Measurements from ENCODE around the gene UBE4B. TPM values are rescaled to one million over a fixed set of nuclear protein-coding genes. Genes with fewer than 3 reads are reported as not detected.
"Not testable (repeated sequence)": the region's sequence is repeated elsewhere in the genome, so short reads cannot be mapped to it uniquely, and the experiment has no call there.

Gene UBE4B
- total RNA-seq, 2 donors from 2014 or later: 62.7 to 73.3 TPM

DNA sequence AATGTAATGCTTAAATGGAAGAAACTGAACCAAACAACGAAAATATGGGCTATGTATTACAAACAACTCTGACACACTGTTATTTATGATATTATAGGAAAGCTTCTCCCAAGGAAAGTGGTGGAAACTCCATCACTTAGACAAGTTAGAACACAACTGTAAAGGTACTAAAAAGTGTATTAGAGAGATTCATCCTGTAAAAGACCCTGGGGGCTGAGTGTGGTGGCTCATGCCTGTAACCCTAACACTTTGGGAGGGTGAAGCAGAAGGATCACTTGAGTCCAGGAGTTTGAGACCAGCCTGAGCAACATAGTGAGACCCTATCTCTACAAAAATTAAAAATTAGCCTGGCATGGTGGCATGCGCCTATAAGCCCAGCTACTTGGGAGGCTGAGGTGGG is 7.4 kb upstream of the UBE4B start:
- H3K4me1 Mint-ChIP-seq: peaks cover 5% of the 10 kb centered on the region
- no peaks in the 10 kb centered on the region for H3K27me3 ChIP-seq (ENCODE audit: control insufficient read depth, insufficient read depth, low read length, poor library complexity, severe bottlenecking)
- H3K4me1 ChIP-seq (ENCODE audit: control insufficient read depth, insufficient read depth, low read length): no peaks in the 10 kb centered on the region
- no peak overlapping the region for H3K9ac ChIP-seq (ENCODE audit: extremely low read depth, low read length, poor library complexity, severe bottlenecking)
- H3K9me3 ChIP-seq (ENCODE audit: control insufficient read depth, low read length): no peaks in the 10 kb centered on the region
- H3K27ac ChIP-seq (ENCODE audit: low read depth, low read length): no peak overlapping the region
- peaks cover 3% of the 10 kb centered on the region for H3K36me3 Mint-ChIP-seq (ENCODE audit: low read depth)
- H3K36me3 ChIP-seq (ENCODE audit: control insufficient read depth, insufficient read depth, low read length): no peaks in the 10 kb centered on the region
- TF ChIP-seq, protein P1, sequence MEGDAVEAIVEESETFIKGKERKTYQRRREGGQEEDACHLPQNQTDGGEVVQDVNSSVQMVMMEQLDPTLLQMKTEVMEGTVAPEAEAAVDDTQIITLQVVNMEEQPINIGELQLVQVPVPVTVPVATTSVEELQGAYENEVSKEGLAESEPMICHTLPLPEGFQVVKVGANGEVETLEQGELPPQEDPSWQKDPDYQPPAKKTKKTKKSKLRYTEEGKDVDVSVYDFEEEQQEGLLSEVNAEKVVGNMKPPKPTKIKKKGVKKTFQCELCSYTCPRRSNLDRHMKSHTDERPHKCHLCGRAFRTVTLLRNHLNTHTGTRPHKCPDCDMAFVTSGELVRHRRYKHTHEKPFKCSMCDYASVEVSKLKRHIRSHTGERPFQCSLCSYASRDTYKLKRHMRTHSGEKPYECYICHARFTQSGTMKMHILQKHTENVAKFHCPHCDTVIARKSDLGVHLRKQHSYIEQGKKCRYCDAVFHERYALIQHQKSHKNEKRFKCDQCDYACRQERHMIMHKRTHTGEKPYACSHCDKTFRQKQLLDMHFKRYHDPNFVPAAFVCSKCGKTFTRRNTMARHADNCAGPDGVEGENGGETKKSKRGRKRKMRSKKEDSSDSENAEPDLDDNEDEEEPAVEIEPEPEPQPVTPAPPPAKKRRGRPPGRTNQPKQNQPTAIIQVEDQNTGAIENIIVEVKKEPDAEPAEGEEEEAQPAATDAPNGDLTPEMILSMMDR (conservative IDR thresholded peaks at IDR 0.05): no peak
- no peak overlapping the region for H3K27ac Mint-ChIP-seq
- no peak for DNase-seq
- H3K9me3 Mint-ChIP-seq: peaks cover 11% of the 10 kb centered on the region
- H3K4me3 Mint-ChIP-seq: no peak overlapping the region
- no peaks in the 10 kb centered on the region for H3K27me3 Mint-ChIP-seq (ENCODE audit: insufficient read depth)
- no peak overlapping the region for H3K4me3 ChIP-seq (ENCODE audit: low read length)
- WGBS, 2 experiments (ENCODE audit: insufficient coverage in 1 of 2, insufficient read length in 1 of 2): 75% methylated on average over 2 of the region's 2 CpGs; no CpG with 5 or more reads in 1 of the 2 experiments

DNA sequence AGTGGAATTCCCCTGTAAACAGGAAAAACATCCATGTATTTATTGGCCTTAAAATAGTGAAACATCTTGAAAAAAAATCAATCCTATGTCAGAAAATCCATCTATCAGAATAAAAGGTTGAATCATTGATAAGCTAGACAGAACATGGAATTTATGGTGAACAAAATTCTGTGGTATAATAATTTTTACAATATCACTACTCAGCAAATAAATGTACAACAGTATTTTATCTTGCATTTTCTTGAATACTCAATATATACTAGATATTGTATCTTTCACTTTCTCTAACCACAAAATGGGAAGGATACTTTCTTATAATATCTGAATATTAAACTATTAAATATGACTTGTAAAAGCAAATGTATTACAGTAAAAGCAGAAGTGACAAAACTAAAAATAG is 5.7 kb upstream of the UBE4B start:
- Histone ChIP-seq H3K9me3 (ENCODE audit: control insufficient read depth, low read length) (no peaks in the 10 kb centered on the region), H3K27me3 (ENCODE audit: control insufficient read depth, insufficient read depth, low read length, poor library complexity, severe bottlenecking) (no peaks in the 10 kb centered on the region), H3K9ac (ENCODE audit: extremely low read depth, low read length, poor library complexity, severe bottlenecking) (no peak overlapping the region), H3K36me3 (ENCODE audit: control insufficient read depth, insufficient read depth, low read length) (no peaks in the 10 kb centered on the region), H3K4me3 (ENCODE audit: low read length) (no peak overlapping the region), H3K4me1 (ENCODE audit: control insufficient read depth, insufficient read depth, low read length) (no peaks in the 10 kb centered on the region), H3K27ac (ENCODE audit: low read depth, low read length) (no peak overlapping the region)
- H3K27ac Mint-ChIP-seq: no peak overlapping the region
- peaks cover 11% of the 10 kb centered on the region for H3K9me3 Mint-ChIP-seq
- no peak for DNase-seq
- H3K4me3 Mint-ChIP-seq: no peak overlapping the region
- H3K27me3 Mint-ChIP-seq (ENCODE audit: insufficient read depth): no peaks in the 10 kb centered on the region
- peaks cover 5% of the 10 kb centered on the region for H3K4me1 Mint-ChIP-seq
- peaks cover 3% of the 10 kb centered on the region for H3K36me3 Mint-ChIP-seq (ENCODE audit: low read depth)
- TF ChIP-seq, protein P1 (conservative IDR thresholded peaks at IDR 0.05): no peak

DNA sequence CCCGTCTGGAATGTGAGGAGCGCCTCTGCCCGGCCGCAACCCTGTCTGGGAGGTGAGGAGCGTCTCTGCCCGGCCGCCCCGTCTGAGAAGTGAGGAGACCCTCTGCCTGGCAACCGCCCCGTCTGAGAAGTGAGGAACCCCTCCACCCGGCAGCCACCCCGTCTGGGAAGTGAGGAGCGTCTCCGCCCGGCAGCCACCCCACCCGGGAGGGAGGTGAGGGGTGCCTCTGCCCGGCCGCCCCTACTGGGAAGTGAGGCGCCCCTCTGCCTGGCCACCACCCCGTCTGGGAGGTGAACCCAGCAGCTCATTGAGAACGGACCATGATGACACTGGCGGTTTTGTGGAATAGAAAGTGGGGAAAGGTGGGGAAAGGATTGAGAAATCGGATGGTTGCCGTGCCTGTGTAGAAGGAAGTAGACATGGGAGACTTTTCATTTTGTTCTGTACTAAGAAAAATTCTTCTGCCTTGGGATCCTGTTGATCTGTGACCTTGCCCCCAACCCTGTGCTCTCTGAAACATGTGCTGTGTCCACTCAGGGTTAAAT is 3.7 kb upstream of the UBE4B start:
- H3K36me3 Mint-ChIP-seq (ENCODE audit: low read depth); H3K36me3 ChIP-seq (ENCODE audit: control insufficient read depth, insufficient read depth, low read length); H3K4me1 Mint-ChIP-seq; H3K27ac Mint-ChIP-seq; H3K27me3 ChIP-seq (ENCODE audit: control insufficient read depth, insufficient read depth, low read length, poor library complexity, severe bottlenecking); H3K4me3 Mint-ChIP-seq; H3K27ac ChIP-seq (ENCODE audit: low read depth, low read length); H3K9ac ChIP-seq (ENCODE audit: extremely low read depth, low read length, poor library complexity, severe bottlenecking); H3K4me3 ChIP-seq (ENCODE audit: low read length); H3K27me3 Mint-ChIP-seq (ENCODE audit: insufficient read depth); H3K4me1 ChIP-seq (ENCODE audit: control insufficient read depth, insufficient read depth, low read length); DNase-seq; H3K9me3 ChIP-seq (ENCODE audit: control insufficient read depth, low read length): not testable (repeated sequence)
- H3K9me3 Mint-ChIP-seq: peaks cover 11% of the 10 kb centered on the region
- 96 to 100% methylated on average over 5 to 24 of the region's 24 CpGs for WGBS, 2 experiments (ENCODE audit: insufficient coverage in 1 of 2, insufficient read length in 1 of 2)

DNA sequence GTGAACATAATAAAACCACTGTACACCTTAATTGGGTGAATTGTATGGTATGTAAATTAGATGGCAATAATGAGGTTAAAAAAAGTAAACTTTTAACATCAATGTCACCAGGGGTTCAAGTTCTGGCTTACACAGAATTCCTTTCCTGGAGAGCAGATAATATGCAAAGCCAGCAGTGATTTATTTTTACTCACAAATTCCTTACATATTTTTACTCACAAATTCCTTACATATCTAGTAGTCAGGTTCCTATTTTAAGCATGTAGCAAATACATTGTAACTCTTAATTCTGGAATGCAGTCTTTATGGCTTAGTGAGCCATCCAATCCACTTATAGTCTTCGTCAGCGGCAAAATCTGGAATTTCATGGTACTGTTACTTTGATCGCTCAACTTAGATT is 1.3 kb upstream of the UBE4B start:
- no peaks in the 10 kb centered on the region for H3K4me1 ChIP-seq (ENCODE audit: control insufficient read depth, insufficient read depth, low read length)
- Mint-ChIP-seq H3K4me3 (no peak overlapping the region), H3K9me3 (peaks cover 12% of the 10 kb centered on the region), H3K36me3 (ENCODE audit: low read depth) (peaks cover 10% of the 10 kb centered on the region), H3K27ac (no peak overlapping the region), H3K27me3 (ENCODE audit: insufficient read depth) (no peaks in the 10 kb centered on the region), H3K4me1 (peaks cover 16% of the 10 kb centered on the region)
- WGBS, 2 experiments (ENCODE audit: insufficient coverage in 1 of 2, insufficient read length in 1 of 2): 87% methylated on average over 2 of the region's 3 CpGs; no CpG with 5 or more reads in 1 of the 2 experiments
- H3K27ac ChIP-seq (ENCODE audit: low read depth, low read length): no peak overlapping the region
- TF ChIP-seq, protein P1 (conservative IDR thresholded peaks at IDR 0.05): no peak
- DNase-seq: no peak
- H3K4me3 ChIP-seq (ENCODE audit: low read length): no peak overlapping the region
- no peaks in the 10 kb centered on the region for H3K27me3 ChIP-seq (ENCODE audit: control insufficient read depth, insufficient read depth, low read length, poor library complexity, severe bottlenecking)
- H3K9ac ChIP-seq (ENCODE audit: extremely low read depth, low read length, poor library complexity, severe bottlenecking): no peak overlapping the region
- peaks cover 5% of the 10 kb centered on the region for H3K36me3 ChIP-seq (ENCODE audit: control insufficient read depth, insufficient read depth, low read length)
- no peaks in the 10 kb centered on the region for H3K9me3 ChIP-seq (ENCODE audit: control insufficient read depth, low read length)
